Measurements from ENCODE around the gene SMOC2. TPM values are rescaled to one million over a fixed set of nuclear protein-coding genes. Genes with fewer than 3 reads are reported as not detected.

Gene SMOC2
- total RNA-seq, 1 experiment from 2014 or later = 2.1 TPM

DNA sequence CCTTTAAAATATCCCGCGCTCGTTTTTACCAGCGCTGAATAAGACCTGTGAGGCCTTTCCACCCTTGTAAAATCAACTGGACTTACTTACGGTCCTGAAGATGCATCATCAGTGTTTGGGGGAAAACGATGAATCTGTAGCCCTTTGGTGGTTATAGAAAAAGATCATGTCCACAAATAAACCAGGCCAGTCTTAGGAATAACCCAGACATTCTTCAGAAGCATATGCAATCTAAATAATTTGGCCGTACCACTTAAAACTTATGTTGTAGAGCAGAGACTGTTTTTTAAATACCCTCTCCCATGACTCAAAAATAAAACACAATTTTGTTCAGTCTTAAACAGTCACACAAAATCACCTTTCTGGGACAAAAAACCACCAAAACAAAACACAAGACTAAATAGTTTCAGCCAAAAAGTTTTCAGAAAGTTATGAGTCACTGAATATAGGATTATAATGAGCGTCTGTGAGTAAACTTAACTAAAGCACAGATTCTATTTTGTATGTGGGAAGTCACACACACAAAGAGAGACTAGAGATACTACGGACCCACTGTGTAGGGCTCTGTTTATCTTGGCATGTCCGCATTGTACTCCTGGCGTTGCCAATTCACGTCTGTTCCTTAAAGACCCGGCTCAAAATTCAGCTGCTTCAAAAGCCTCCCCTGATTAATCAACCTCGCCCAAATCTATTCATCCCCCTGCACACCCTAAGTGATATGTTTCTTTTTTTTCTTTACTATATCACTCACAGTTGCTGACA lies 26.5 kb upstream of the SMOC2 start:
- Histone ChIP-seq H3K79me2 (ENCODE audit: insufficient read depth, low read length) (no peaks in the 10 kb centered on the region), H3K23ac (ENCODE audit: insufficient read length, low read depth, low read length) (no peak overlapping the region), H2BK120ac (ENCODE audit: low read depth, low read length, poor library complexity, severe bottlenecking) (no peak overlapping the region), H3K27me3 (ENCODE audit: insufficient read depth, low read length) (no peaks in the 10 kb centered on the region), H2AK5ac (ENCODE audit: insufficient read length, low read length) (no peak overlapping the region), H4K20me1 (ENCODE audit: control insufficient read depth, insufficient read depth, insufficient read length) (no peaks in the 10 kb centered on the region), H3K27ac (ENCODE audit: insufficient read length, low read depth, low read length) (no peak overlapping the region), H3K4ac (ENCODE audit: low read depth, low read length) (no peak overlapping the region), H2AFZ (ENCODE audit: low read length) (no peak overlapping the region), H2BK12ac (ENCODE audit: insufficient read length, low read depth, low read length) (no peak overlapping the region), H2BK5ac (ENCODE audit: insufficient read length, low read length) (no peak overlapping the region), H3K56ac (ENCODE audit: insufficient read length, low read depth, low read length) (no peak overlapping the region), H4K5ac (ENCODE audit: insufficient read length, low read depth, low read length) (no peak overlapping the region), H3K9ac (ENCODE audit: extremely low read depth, insufficient read length, low read length) (no peak overlapping the region), H4K8ac (replicated peaks; ENCODE audit: insufficient read length, low read depth, low read length) (no peak overlapping the region), H3K79me1 (ENCODE audit: insufficient read depth, low read depth, low read length, poor library complexity, severe bottlenecking) (no peaks in the 10 kb centered on the region), H3K4me2 (ENCODE audit: insufficient read depth, insufficient read length, low read length) (no peak overlapping the region), H2BK20ac (ENCODE audit: low read depth, low read length, poor library complexity, severe bottlenecking) (no peak overlapping the region), H3K18ac (ENCODE audit: insufficient read length, low read depth, low read length) (no peak overlapping the region), H3K9me3 (ENCODE audit: control insufficient read depth, low read depth, low read length) (no peaks in the 10 kb centered on the region), H3K14ac (ENCODE audit: insufficient read depth, low read length) (no peak overlapping the region), H2BK15ac (ENCODE audit: low read depth, low read length) (no peak overlapping the region), H3T11ph (ENCODE audit: low read length) (no peak overlapping the region), H4K91ac (ENCODE audit: insufficient read length, low read depth, low read length) (no peak overlapping the region), H3K23me2 (ENCODE audit: insufficient read length, low read depth, low read length, poor library complexity, severe bottlenecking) (no peaks in the 10 kb centered on the region), H3K4me1 (ENCODE audit: insufficient read depth, low read length) (no peaks in the 10 kb centered on the region)
- TF ChIP-seq, protein P1, sequence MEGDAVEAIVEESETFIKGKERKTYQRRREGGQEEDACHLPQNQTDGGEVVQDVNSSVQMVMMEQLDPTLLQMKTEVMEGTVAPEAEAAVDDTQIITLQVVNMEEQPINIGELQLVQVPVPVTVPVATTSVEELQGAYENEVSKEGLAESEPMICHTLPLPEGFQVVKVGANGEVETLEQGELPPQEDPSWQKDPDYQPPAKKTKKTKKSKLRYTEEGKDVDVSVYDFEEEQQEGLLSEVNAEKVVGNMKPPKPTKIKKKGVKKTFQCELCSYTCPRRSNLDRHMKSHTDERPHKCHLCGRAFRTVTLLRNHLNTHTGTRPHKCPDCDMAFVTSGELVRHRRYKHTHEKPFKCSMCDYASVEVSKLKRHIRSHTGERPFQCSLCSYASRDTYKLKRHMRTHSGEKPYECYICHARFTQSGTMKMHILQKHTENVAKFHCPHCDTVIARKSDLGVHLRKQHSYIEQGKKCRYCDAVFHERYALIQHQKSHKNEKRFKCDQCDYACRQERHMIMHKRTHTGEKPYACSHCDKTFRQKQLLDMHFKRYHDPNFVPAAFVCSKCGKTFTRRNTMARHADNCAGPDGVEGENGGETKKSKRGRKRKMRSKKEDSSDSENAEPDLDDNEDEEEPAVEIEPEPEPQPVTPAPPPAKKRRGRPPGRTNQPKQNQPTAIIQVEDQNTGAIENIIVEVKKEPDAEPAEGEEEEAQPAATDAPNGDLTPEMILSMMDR (conservative IDR thresholded peaks at IDR 0.05) = no peak
- no peak overlapping the region; a peak in 1 of 7 replicates for H3K27ac Mint-ChIP-seq
- no peaks in the 10 kb centered on the region for H3K9me3 Mint-ChIP-seq
- no peak overlapping the region for H3K4me3 Mint-ChIP-seq
- no CpG with 5 or more reads among the region's 14 CpGs for WGBS (ENCODE audit: extremely low coverage, insufficient read length, low lambda C conversion rate)
- no peaks in the 10 kb centered on the region for H3K36me3 Mint-ChIP-seq (ENCODE audit: insufficient read depth in 1 of 3, low read depth in 3 of 3)
- DNase-seq = no peak
- H3K4me1 Mint-ChIP-seq = peaks cover 6 to 17% of the 10 kb centered on the region in 2 experiments
- H3K27me3 Mint-ChIP-seq (ENCODE audit: low read depth) = peaks cover 4% of the 10 kb centered on the region
